ENCODE results near the gene ADGRA1.

Gene ADGRA1

DNA sequence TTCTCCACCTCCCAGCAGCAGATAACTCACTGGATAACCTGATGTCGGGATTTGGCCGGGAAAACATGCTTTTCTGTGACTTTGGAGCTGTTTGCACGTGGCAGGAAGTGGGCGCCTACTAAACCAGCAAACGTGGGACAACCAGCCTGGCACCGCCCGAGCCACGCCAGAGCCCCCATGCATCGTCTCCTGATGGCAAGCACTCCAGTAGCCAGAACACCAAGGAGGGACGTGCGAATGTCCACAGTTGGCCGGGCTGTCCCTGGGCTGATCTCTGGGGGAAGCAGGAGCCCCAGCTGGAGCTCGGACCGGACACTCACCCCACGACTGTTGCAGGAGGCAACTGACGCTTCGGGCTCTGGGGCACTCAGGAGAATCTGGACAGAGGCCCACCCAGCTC lies 7.1 kb downstream of the ADGRA1 start:
- DNase-seq (ENCODE audit: low spot score), result no peak

DNA sequence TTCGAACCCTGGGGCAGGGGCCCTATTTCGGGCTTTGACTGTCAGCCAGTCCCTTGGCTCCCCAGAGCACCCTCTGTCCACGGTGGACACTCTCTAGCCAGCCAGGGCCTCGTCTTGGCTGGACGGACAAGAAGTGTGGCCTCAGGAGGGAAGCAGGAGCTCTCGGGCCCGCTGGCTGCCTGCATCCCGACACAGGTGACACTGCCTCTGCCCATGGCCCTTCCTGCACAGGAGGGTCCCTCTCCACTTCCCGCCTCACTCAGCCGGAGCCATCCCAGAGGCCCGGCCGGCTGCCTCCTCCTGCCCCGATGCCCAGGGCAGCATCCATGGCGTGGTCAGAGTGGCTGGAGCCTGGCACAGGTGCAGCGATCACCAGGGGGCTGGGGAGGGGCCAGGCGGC lies 7.9 kb downstream of the ADGRA1 start:
- DNase-seq (ENCODE audit: low spot score), result no peak

DNA sequence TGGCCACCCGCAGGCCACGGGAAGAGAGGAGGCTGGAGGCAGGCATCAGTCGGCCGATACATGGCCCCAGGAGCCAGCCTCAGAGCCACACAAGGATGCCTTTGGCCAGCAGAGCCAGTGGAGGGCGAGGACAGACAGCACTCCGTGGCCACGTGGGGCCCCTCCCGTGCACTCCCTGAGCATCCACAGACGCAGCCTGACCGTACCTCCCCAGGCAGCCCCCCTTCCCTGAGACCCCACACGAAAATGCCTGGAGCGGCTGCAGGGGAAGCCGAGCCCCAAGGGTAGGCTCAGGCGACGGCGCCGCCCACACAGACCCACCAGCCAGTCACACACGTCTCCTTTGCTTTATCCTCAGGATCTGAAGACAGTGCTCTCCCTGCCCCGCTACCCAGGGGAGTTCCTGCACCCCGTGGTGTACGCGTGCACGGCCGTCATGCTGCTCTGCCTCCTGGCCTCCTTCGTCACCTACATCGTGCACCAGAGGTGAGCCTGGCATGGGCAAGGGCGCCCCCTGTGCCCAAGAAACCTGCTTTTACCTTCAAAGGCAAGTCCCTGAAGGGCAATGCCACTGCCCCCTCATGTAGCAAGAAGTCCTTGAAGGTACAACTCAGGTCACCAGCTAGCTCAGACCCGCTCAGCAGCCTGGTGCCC lies 9.0 kb downstream of the ADGRA1 start:
- no peak for DNase-seq (ENCODE audit: low spot score)

DNA sequence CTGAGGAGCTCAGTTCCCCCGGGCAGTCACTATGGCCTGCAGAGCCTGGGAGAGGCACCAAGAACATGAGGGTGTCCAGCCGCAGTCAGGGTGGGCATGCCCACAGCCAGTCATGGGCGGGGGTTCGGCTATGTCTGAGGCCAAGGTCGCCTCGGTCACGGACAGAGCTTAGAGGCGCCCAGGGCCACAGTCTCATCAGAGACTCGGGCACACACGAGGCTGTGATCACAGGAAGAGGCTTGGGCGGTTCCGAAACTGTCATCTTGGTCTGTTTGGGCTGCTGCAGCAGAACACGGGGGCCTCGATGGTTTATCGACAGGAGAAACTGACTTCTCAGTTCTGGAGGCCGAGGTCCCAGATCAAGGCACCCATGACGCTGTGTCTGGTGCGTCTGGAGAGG lies 9.7 kb downstream of the ADGRA1 start:
- DNase-seq (ENCODE audit: low spot score), result no peak

DNA sequence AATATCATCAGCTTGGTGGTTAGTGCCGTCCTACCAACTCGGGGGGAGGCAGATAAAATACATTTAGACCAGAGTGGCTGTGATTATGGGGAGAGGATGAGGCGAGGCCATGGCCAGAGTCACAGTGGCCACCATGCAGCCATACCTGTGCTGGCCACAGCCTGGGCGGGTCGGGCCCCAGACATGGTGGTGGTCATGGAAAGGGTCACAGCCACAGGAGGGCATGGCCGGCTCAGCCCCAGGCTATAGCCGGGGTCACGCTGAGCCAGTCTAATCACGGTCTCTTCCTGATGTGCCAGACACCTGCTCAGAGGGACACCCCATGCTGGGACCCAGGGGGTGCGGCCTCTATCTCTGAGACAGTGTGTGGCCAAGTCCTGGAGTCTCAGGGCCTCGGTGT lies 10.2 kb downstream of the ADGRA1 start:
- no peak for DNase-seq (ENCODE audit: low spot score)

DNA sequence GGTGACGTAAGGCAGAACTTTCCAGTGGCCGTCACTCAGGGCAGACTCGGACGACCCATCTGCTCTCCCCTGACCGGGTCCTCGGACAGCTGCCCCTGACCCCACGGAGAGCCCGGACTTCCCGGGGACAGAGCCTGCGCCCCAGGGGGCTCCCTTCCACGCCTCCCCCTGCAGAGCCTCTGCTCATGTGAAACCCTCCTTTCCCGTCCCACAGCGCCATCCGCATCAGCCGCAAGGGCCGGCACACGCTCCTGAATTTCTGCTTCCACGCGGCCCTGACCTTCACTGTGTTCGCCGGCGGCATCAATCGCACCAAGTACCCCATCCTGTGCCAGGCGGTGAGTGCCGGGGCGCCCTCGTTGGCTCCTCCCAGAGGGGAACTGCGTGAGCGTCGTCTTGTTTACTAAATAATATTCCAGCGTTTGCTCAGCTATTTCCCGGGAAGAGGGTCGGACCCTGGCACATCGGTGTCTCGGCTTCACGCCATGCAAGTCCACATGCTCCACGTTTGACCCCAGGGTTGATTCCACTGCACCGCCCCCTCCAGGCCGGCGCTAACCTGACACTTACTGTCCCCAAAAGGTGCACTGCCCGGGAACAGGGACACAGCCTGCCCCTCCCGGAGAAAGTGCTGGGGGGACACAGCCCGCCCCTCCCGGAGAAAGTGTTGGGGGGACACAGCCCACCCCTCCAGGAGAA lies 10.9 kb downstream of the ADGRA1 start:
- DNase-seq (ENCODE audit: low spot score), result no peak

DNA sequence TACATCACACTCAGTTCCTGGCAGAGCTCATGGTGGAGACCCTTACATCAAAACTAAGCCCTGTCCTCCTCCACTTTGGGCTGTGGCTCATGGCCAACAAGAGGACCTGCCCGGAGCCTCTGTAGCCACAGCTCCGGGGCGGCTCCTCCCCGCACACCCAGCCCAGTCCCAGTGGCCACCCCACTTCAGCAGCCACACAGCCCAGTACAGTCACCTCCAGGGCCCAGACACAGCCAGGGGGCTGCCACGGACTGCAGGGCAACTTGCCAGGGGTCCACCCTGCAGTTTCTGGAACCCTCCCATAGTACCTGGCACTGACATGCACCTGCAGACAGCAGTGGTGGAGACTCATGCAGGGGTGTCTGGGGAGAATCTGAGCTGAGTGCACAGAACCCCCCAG lies 11.8 kb downstream of the ADGRA1 start:
- DNase-seq (ENCODE audit: low spot score), result no peak

DNA sequence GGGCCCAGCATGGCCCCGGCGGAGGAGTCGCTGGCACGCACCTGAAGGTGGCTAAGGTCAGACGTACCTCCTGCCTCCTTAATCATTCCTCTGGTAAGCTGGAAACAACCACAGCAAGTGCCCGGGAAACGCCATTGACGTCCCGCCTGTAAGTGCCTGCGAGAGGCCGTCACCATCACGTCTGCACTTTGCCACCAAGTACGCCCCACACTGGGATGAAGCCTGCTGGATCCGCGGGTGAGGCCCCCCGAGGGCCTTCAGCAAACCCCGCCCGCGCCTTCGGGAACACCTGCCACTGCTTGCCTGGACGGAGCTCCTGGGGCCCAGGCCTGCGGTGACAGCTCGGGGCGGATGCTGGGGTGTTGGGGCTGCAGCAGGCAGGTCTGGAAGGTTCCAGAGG lies 12.5 kb downstream of the ADGRA1 start:
- no peak for DNase-seq (ENCODE audit: low spot score)

DNA sequence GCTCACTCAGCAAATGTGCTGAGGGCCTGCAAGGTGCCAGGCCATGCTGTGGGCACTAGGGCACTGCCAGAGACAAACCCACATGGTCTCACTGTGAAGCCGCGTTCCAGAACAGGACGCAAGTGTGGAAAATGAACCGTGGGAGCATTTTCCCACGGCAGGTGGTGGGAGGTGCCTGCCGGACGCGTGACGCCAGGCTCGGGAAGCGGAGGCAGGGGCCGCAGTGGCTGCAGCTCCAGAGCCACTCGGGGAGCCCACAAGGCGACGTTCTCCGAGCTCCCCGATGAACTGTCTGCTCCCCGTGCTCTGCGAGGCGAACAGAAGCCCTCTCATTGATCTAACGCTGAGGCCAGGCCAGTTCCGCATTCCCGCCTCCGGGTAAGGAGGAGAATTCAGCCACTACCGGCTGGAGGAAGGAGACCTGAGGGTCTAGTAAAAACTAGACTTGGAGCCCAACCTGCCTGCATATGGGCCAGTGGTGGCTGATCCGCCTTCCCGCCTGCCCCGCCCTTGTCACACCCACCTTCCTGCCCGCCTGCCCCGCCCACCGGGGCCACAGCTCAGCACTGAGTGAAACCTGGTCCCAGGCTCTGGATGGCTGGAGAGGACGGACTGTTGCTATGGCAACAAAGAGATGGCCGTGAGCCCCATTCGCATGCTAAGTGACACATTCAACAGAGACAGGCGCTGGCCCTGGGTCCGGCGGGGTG lies 13.1 kb downstream of the ADGRA1 start:
- no peak for DNase-seq (ENCODE audit: low spot score)

DNA sequence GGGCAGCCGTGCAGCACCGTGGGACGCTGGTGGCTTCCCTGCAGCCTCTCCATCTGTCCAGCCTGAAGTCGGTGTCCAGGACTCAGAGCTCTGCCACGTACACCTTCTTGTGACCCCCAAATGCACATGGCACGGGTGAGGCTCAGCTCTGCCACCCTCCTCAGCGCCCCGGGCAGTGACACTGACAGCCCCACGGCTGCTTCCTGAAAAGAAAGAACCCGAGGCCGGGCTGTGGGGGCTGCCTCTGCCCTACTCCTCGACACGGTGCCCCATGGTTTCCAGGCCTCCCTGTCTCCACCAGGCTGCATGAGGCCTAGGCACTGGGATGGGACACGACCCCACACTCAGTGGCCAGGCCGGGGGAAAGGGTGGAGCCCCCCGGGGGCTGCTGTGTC lies 13.7 kb downstream of the ADGRA1 start:
- no peak for DNase-seq (ENCODE audit: low spot score)

DNA sequence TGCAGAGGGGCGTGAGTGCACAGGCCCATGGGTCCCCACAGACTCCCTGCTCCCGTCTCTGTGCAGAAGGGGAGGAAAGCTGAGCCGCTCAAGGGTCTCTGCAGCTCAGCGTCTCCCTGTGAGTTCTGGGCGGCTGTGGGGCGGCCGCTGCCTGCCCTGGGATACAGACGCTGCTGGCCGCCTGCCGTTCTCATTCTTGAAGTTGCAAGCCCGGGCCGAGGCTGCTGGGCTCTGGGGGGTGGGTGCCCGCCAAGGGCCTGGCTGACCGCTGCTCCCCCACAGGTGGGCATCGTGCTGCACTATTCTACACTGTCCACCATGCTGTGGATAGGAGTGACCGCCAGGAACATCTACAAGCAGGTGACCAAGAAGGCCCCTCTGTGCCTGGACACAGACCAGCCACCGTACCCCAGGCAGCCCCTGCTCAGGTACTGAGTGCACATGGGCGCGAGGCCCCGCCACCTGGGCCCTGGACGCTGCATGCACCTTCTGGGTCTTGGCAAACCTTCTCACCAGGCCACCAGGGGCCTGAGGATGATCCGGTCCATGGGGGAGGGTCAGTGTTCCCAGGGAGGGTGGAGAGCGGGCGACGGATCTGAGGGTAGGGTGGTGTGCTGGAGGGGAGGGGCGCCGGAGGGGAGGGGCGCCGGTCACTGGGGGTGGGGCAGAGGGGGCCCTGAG lies 14.8 kb downstream of the ADGRA1 start:
- no peak for DNase-seq (ENCODE audit: low spot score)

DNA sequence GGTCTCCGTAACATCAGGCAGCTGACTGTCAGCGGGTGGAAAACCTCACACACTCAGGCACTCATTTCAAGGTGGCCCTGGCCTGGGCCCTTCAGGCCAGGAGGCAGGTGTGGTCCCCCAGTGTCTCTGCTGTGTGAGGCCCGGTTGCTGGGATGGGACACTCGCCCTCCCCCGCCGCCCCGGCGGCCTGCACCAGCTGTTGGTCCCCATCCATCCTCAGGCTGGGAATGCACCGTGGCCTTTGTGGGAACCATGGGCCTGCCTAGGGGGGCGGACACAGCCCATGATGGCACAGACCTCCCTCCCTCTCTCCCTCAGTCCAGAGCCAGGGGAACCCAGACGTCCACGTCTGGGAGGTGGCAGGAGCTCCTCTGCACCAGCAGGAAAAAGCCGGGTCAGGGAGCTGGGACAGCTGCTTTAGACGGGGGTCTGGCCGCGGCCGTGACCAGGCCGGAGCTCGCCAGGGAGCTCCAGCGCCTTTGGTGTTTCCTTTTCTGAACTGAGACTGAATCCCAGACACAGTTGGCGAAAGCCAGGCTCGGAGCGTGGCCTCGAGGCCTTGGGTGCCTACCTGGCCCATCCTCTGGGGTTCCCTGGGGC lies 15.7 kb downstream of the ADGRA1 start:
- DNase-seq (ENCODE audit: low spot score), result no peak

DNA sequence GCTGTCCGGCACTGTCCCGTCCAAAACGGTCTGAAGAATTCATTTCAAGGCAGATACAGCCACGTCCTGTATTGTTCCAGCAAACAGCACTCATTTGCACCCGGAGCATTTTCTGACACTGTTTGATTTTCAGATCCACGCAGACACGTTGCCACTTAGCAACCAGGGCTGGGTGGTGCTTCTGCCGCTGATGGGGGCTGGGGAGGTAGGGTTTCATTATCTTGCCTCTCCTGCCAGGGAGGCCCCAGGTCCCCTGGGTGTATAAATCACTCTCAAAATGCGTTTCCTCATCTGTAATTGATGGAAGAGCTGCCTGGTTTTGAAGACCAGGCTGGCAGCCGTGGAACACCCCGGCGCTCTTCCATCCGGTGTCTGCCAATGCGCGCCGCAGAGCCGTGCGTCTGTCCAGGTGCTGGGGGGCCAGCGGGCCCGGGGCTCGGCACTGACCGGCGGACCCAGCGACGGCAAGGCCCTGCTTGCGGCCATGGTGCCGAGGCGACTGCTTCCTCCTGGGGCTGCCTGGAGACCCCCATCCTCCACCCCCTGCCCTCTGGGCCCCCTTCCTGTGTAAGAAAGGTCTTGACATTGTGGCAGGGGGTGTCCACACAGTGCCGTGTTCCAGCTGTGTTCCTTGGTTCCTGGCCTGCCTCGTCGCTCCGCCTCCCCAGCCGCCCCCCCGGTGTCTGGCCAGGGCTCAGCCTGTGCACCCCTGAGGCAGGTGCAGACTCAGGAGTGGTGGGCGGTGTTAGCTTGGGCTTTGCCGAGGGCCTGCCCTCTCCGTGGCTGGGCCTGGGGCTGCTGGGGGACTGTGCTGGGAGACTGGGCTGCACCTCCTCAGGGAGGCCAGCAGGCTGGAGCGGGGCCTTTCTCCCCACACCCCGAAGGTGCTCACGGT lies 16.6 kb downstream of the ADGRA1 start:
- DNase-seq (ENCODE audit: low spot score), result no peak

DNA sequence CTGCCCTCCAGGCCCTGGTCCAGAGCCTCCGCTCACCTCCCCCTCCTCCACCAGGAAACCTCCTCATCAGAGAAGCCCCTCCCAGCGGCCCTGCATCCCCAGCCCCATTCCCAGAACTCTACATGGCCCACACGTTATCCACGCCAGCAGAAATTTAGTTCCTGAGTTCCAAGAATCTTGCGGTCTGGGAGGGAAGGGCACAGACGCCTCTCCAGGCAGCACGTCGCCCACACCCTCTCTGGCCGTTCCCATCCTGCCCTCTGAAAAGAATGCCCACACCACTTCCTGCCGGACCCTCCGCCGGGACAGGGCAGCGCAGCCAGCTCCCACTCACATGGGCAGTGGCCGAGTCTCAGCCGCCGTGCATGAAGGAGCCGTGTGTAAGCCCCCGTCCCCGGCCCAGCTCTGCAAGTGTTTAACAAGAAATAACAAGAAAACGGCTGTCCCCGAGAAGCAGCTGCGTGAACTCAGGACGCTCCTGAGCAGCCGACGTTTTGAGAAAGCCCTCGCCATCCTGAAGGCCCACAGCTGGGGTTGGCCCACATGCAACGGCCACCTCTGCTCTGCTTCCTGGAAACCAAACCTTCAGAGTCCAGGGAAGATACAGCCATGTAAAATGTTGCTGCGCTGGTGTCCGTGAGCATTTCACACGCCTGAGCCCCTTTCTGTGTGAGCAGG lies 17.4 kb downstream of the ADGRA1 start:
- no peak for DNase-seq (ENCODE audit: low spot score)

DNA sequence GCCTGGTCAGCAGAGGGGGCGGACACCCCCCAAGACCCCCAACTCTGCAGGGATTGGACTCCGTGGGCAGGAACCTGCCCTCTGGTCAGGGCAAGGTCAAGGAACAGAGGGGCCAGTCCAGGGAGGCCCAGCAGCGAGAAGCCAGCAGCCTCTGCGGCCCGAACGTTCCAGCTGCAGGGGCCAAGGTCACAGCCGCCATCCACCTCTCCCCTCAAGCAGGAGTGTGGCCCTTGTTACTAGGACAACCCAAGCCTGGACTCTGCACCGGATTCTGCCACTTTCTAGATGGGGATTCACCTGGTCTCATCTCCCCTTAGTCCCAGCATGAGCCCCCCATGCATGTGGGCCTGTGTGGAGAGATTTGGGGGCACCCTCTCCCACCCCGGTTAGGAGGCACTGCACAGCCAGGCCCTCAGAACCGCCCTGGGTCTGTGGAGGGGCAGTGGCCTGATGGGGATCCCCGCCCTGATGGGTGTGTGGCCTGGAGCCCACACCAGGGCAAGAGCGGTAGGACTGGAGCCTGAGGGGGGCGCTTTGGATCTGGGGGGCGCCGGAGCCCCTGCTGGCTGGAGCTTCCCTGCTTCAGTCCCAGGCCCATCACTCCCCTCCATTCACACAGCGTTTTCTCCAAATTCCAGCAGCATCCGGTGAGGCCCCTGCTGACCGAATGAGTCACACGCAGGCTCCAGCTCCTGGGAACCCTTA lies 18.1 kb downstream of the ADGRA1 start:
- DNase-seq (ENCODE audit: low spot score), result no peak

DNA sequence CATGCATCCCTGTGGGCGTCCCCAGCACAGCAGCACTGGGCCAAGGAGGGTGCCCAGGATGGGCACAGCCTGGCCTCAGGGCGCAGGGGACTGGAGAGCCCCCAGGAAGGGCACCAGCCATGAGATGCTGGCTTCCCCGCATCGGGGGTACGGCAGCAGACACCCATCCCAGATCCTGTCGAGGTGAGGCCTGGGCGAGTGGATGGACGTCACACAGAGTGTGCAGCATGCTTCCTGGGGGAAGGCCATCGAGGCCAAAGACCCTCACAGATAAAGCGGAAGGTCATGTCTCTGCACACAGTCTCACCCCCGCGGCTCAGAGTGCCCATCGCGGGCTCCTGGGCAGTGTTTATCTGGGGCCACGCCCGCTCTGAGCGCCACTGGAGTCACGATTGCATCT lies 18.8 kb downstream of the ADGRA1 start:
- no peak for DNase-seq (ENCODE audit: low spot score)

DNA sequence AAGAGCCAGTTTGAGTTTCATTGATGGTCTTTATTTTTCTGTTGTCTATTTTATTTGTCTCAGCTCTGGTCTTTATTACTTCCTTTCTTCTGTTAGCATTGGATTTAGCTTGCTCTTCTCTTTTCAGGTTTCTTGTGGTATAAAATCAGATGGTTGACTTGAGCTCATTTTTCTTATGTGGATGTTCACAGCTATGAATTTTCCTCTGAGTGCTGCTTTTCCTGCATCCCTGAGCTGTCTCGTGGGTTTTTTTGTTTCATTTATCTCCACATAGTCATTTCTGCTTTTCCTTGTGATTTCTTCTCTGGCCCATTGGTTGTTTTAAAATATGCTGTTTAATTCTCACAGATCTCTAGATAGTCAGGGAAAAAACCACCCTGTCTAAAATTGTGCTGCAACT lies 19.7 kb downstream of the ADGRA1 start:
- no peak for DNase-seq (ENCODE audit: low spot score)

DNA sequence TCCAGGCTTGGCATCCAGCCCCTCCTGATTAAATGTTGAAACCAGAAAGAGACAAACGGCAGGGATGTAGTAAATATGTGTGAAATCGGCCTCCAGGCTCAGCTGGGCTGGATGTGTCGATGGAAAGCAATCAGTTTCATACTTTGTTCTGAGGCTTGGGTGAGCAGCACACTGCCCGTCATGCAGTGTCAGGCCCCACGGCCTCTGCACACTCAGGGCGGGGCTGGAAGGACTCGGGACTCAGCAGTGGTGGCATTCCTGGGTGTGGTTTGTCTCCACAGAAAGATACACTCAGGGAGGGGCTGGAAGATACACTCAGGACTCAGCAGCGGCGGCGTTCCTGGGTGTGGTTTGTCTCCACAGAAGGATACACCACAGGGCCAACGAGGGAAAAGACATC lies 22.0 kb downstream of the ADGRA1 start:
- peak; percentile 23 for DNase-seq (ENCODE audit: low spot score)

DNA sequence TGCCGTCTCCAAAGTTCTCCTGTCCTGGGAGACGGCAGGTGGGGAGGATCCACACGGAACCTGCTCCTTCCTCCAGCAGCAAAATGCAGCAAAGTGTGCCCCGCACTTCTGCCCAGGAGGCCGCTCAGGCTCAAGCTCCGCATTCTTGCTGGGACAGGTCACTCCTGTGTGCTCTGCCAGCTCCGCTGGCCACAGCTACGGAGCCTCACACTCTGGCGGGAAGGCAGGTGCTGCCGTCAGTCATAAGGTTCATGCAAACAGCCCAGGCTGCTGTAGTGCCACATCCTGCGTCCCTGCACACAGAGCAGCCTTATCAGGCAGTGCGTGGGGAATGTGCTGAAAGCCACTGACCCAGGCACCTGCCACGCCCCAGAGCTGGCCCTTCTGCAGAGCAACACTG lies 22.4 kb downstream of the ADGRA1 start:
- DNase-seq (ENCODE audit: low spot score), result peak; percentile 36

DNA sequence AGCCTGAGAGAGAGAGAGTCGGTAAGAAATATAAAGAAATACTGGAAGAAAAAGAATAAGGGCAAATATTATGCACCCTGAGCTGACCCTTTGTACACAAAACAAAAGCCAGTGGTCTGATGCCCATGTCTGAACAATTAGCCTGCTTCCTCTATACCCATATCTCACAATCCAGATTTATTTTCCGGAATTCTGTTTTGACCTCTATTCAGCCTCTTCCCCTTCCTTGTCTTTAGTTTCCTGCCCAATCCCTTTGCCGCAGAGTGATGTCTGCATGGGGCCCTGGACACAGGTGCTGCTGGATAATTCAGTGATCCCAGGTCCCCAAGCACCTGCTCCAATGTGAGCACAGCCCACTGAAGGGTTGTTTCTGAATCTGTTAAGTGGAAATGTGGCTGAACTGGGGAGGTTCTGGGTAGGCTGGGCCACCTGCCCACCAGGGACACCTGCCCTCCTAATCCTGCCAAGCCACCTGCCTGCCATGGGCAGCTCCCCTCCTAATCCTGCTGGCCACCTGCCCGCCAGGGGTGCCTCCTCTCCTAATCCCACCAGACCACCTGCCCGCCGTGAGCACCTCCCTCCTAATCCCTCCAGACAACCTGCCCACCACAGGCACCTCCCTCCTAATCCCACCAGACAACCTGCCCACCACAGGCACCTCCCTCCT lies 23.0 kb downstream of the ADGRA1 start:
- DNase-seq (ENCODE audit: low spot score), result no peak
